Measurements from ENCODE around the gene UBE2R2. TPM values are rescaled to one million over a fixed set of nuclear protein-coding genes. Genes with fewer than 3 reads are reported as not detected.

Gene UBE2R2
- total and polyA plus RNA-seq, 2 experiments from 2014 or later, result 35.5 to 45.6 TPM

DNA sequence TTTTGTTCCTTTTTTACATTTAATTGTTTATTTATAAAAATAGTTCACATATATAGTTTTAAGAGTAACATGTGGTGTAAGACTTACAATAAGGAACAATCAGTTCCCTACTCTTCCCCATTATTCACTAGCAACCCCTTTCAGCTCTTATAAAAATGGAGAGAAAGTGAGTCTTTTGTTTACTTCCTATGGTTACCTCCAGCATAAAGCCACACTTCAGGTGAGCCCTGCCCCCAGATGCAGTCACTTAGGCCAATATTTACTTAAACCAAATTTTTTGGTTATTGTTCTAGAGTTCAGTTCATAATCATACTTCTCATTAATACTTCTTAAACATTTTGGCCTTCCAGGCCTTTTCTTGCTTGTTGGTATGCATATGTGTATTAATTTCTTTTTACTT, 33.7 kb downstream of the UBE2R2 start:
- Histone ChIP-seq H3K27ac (peak overlapping the region; percentile 80), H3K9me3 (ENCODE audit: low read depth) (no peaks in the 10 kb centered on the region), H3K4me1 (ENCODE audit: low read depth) (peaks cover 6% of the 10 kb centered on the region), H3K27me3 (no peaks in the 10 kb centered on the region), H3K36me3 (no peaks in the 10 kb centered on the region), H3K4me3 (no peak overlapping the region)
- no peak for DNase-seq (ENCODE audit: low read depth in 1 of 2, low spot score in 1 of 2)
- TF ChIP-seq, protein P1, sequence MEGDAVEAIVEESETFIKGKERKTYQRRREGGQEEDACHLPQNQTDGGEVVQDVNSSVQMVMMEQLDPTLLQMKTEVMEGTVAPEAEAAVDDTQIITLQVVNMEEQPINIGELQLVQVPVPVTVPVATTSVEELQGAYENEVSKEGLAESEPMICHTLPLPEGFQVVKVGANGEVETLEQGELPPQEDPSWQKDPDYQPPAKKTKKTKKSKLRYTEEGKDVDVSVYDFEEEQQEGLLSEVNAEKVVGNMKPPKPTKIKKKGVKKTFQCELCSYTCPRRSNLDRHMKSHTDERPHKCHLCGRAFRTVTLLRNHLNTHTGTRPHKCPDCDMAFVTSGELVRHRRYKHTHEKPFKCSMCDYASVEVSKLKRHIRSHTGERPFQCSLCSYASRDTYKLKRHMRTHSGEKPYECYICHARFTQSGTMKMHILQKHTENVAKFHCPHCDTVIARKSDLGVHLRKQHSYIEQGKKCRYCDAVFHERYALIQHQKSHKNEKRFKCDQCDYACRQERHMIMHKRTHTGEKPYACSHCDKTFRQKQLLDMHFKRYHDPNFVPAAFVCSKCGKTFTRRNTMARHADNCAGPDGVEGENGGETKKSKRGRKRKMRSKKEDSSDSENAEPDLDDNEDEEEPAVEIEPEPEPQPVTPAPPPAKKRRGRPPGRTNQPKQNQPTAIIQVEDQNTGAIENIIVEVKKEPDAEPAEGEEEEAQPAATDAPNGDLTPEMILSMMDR (IDR thresholded peaks at IDR 0.05; ENCODE audit: low read depth, low read length), result no peak

DNA sequence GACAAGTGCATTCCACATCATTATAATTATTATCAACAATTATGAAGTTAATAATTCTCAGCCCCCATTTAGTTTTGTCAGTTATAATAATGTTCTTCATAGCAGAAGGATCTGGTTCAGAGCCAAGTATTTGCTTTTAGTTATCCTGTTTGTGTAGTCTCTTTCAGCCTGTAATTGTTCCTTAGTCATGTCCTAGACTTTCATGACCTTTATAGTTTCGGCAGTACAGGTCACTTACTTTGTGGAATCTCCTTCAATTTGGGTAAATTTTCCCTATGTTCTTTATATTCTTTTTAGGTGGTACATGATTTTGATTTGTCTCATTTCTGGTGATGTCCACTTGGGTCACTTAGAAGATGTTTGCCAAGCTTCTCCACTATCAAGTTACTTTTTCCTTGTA, 34.3 kb downstream of the UBE2R2 start:
- Histone ChIP-seq H3K4me1 (ENCODE audit: low read depth) (peaks cover 6% of the 10 kb centered on the region), H3K9me3 (ENCODE audit: low read depth) (no peaks in the 10 kb centered on the region), H3K4me3 (no peak overlapping the region), H3K27me3 (no peaks in the 10 kb centered on the region), H3K36me3 (no peaks in the 10 kb centered on the region), H3K27ac (peak overlapping the region; percentile 80)
- TF ChIP-seq, protein P1 (IDR thresholded peaks at IDR 0.05; ENCODE audit: low read depth, low read length), result no peak
- no peak for DNase-seq (ENCODE audit: low read depth in 1 of 2, low spot score in 1 of 2)

DNA sequence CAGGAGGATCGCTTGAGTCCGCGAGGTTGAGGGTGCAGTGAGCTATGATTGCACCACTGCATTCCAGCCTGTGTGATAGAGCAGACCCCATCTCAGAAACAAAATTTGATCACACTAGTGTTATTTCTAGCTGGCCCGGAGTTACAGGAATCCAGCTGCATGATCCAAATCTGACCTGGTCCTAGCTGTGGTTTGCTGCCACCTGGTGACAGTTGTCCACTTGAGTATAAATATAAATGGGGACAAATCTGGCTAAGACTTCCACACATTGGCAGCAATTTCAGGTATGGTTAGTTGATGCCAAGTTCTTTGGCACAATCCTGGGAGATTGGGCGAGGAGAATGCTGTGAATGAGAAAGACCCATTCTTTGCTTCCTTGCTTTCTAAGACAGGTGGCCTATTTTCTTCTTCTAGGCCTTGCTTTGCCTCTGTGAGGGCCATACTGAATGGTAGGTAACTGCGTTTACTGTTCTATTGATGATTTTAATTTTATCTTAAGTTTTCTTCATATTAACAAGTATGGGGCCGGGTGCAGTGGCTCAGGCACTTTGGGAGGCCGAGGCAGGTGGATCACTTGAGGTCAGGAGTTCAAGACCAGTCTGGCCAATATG, 35.4 kb downstream of the UBE2R2 start:
- TF ChIP-seq, protein P1 (IDR thresholded peaks at IDR 0.05; ENCODE audit: low read depth, low read length), result peak; percentile 36
- Histone ChIP-seq H3K4me3 (no peak overlapping the region), H3K27me3 (no peaks in the 10 kb centered on the region), H3K4me1 (ENCODE audit: low read depth) (peaks cover 6% of the 10 kb centered on the region), H3K9me3 (ENCODE audit: low read depth) (no peaks in the 10 kb centered on the region), H3K27ac (peak overlapping the region; percentile 61), H3K36me3 (no peaks in the 10 kb centered on the region)
- peak; percentile 56 to 73 for DNase-seq (ENCODE audit: low read depth in 1 of 2, low spot score in 1 of 2)

DNA sequence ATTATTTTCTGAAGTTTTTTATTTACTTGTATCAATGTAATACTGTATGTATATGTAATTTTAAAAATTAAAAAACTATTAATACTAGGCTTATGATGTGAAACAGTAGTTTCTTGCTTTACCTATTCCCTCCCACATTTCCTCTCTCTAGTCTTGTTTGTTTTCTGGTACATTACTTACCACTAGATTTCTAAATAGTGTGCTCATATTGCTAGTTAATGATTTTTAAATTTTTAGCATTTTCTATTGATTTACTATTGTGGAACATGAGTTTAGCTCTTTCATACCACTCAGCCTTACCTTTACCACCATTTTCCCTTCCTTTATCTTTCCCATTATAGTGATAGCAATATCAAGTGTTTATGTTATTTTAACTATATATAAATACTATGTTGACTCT, 39.3 kb downstream of the UBE2R2 start:
- Histone ChIP-seq H3K36me3 (no peaks in the 10 kb centered on the region), H3K9me3 (ENCODE audit: low read depth) (no peaks in the 10 kb centered on the region), H3K27ac (no peak overlapping the region), H3K27me3 (no peaks in the 10 kb centered on the region), H3K4me3 (no peak overlapping the region), H3K4me1 (ENCODE audit: low read depth) (peaks cover 4% of the 10 kb centered on the region)
- DNase-seq (ENCODE audit: low read depth in 1 of 2, low spot score in 1 of 2), result no peak
- TF ChIP-seq, protein P1 (IDR thresholded peaks at IDR 0.05; ENCODE audit: low read depth, low read length), result no peak

DNA sequence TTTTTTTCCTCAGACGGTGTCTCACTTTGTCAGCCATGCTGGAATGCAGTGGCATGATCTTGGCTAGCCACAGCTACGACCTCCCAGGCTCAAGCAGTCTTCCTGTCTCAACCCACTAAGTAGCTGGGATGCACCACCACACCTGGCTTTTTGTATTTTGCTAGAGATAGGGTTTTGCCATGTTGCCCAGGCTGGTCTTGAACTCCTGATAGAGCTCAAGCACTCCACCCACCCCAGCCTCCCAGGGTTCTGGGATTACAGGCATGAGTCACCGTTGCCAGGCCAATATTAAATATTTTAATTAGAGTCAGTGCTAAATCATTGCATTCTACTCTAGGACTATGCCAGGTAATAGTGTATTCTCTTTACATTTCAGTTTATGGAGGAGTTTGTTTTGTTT, 41.5 kb downstream of the UBE2R2 start:
- Histone ChIP-seq H3K4me3 (no peak overlapping the region), H3K27me3 (no peaks in the 10 kb centered on the region), H3K36me3 (no peaks in the 10 kb centered on the region), H3K9me3 (ENCODE audit: low read depth) (no peaks in the 10 kb centered on the region), H3K4me1 (ENCODE audit: low read depth) (no peaks in the 10 kb centered on the region), H3K27ac (no peak overlapping the region)
- DNase-seq (ENCODE audit: low read depth in 1 of 2, low spot score in 1 of 2), result no peak
- TF ChIP-seq, protein P1 (IDR thresholded peaks at IDR 0.05; ENCODE audit: low read depth, low read length), result no peak
